IMR-90 (cell line): Measurements from ENCODE around the gene L3HYPDH. TPM values are rescaled to one million over a fixed set of nuclear protein-coding genes. Genes with fewer than 3 reads are reported as not detected.

ENCODE experiments used
- ATAC-seq: fragments of 200-7000 bp; cut with Tn5 transposase; 2 replicates; pipeline ENCODE4 v1.9.1; 2020; ENCODE audit warnings: low read depth, mild to moderate bottlenecking, moderate library complexity
- BruUV-seq: library from RNA; stranded (reverse); fragments of 400-500 nt; replicated peaks from 2 replicates; lab custom pipeline; 2021; lab: Mats Ljungman, UMichigan
- CTCF ChIA-PET: fragments of 300-600 bp; formaldehyde crosslinking; extraction: SDS; loops from one replicate; lab custom pipeline; 2021; ENCODE audit warnings: antibody characterized with exemption; lab: Yijun Ruan, JAX
- POLR2A ChIA-PET: fragments of 300-600 bp; sonication (Branson Sonifier 250); formaldehyde crosslinking; loops from one replicate; lab custom pipeline; 2022; ENCODE audit warnings: antibody characterized with exemption; ENCODE audit not compliant: unreplicated experiment; lab: Charles Lee
- DNase-seq: peaks from one replicate; pipeline ENCODE4 v3.0.0; 2013
- H2AFZ ChIP-seq: replicated peaks from 2 replicates; pipeline ENCODE3; 2013; ENCODE audit warnings: low read length, mild to moderate bottlenecking; ENCODE audit not compliant: poor library complexity
- H2AK5ac ChIP-seq: 2 replicates; pipeline ENCODE4 v1.6.1; 2013; ENCODE audit warnings: low read depth, low read length, inconsistent platforms
- H2AK9ac ChIP-seq: replicated peaks from 2 replicates; pipeline ENCODE3; 2013; ENCODE audit warnings: mild to moderate bottlenecking, low read depth, low read length, moderate library complexity; ENCODE audit not compliant: poor library complexity
- H2BK120ac ChIP-seq: 2 replicates; pipeline ENCODE4 v1.6.1; 2013; ENCODE audit warnings: low read depth, low read length, inconsistent platforms
- H2BK15ac ChIP-seq: 3 replicates; pipeline ENCODE4 v1.6.1; 2013; ENCODE audit warnings: low read depth, low read length, inconsistent platforms
- H2BK20ac ChIP-seq: 2 replicates; pipeline ENCODE4 v1.6.1; 2013; ENCODE audit warnings: low read depth, mild to moderate bottlenecking, inconsistent platforms, low read length, moderate library complexity
- H2BK5ac ChIP-seq: 2 replicates; pipeline ENCODE4 v1.6.1; 2013; ENCODE audit warnings: mild to moderate bottlenecking, low read depth, low read length, inconsistent platforms; ENCODE audit not compliant: poor library complexity, severe bottlenecking
- H3K14ac ChIP-seq: replicated peaks from 2 replicates; pipeline ENCODE4 v1.6.1; 2013; ENCODE audit warnings: low read depth, low read length, inconsistent platforms
- H3K18ac ChIP-seq: 2 replicates; pipeline ENCODE4 v1.6.1; 2013; ENCODE audit warnings: low read depth, low read length, control low read depth
- H3K23ac ChIP-seq: 2 replicates; pipeline ENCODE4 v1.6.1; 2013; ENCODE audit warnings: low read depth, low read length, inconsistent platforms
- H3K27ac ChIP-seq: 2 replicates; pipeline ENCODE4 v1.5.1; 2013; ENCODE audit warnings: mild to moderate bottlenecking, control low read depth, low read length; ENCODE audit not compliant: insufficient read depth
- H3K27me3 ChIP-seq: 2 replicates; pipeline ENCODE4 v1.6.1; 2013; ENCODE audit warnings: low read length; ENCODE audit not compliant: control insufficient read depth, insufficient read depth
- H3K36me3 ChIP-seq: 2 replicates; pipeline ENCODE4 v1.6.1; 2013; ENCODE audit warnings: low read length, mixed read lengths; ENCODE audit not compliant: control insufficient read depth, insufficient read depth
- H3K4ac ChIP-seq: 2 replicates; pipeline ENCODE4 v1.6.1; 2013; ENCODE audit warnings: low read depth, low read length, inconsistent platforms
- H3K4me1 ChIP-seq: 2 replicates; pipeline ENCODE4 v1.6.1; 2013; ENCODE audit warnings: low read length, mixed read lengths; ENCODE audit not compliant: control insufficient read depth, insufficient read depth
- H3K4me2 ChIP-seq: 2 replicates; pipeline ENCODE4 v1.6.1; 2013; ENCODE audit warnings: low read depth, mild to moderate bottlenecking, control low read depth, low read length, moderate library complexity
- H3K4me3 ChIP-seq: 2 replicates; pipeline ENCODE4 v1.5.1; 2013; ENCODE audit warnings: low read depth, mild to moderate bottlenecking, control low read depth, low read length, moderate library complexity; ENCODE audit not compliant: insufficient read depth
- H3K56ac ChIP-seq: 2 replicates; pipeline ENCODE4 v1.6.1; 2013; ENCODE audit warnings: low read length, inconsistent platforms; ENCODE audit not compliant: insufficient read depth; ENCODE audit errors: extremely low read depth
- H3K79me1 ChIP-seq, 2 experiments: 2 replicates each; pipeline ENCODE4 v1.6.1; 2013; ENCODE audit warnings: low read length in 2 of 2, inconsistent platforms in 1 of 2, low read depth in 1 of 2
- H3K9ac ChIP-seq: 2 replicates; pipeline ENCODE4 v1.6.1; 2013; ENCODE audit warnings: low read depth, low read length, control low read depth
- H3K9me1 ChIP-seq: 2 replicates; pipeline ENCODE4 v1.6.1; 2013; ENCODE audit warnings: low read length, inconsistent platforms; ENCODE audit not compliant: insufficient read depth
- H3K9me3 ChIP-seq: 2 replicates; pipeline ENCODE4 v1.6.1; 2013; ENCODE audit warnings: low read length; ENCODE audit not compliant: control insufficient read depth, insufficient read depth
- H4K20me1 ChIP-seq: 2 replicates; pipeline ENCODE4 v1.6.1; 2013; ENCODE audit warnings: low read length, inconsistent platforms; ENCODE audit not compliant: insufficient read depth
- H4K5ac ChIP-seq: 2 replicates; pipeline ENCODE4 v1.6.1; 2013; ENCODE audit warnings: mild to moderate bottlenecking, low read depth, low read length, control low read depth
- H4K8ac ChIP-seq, 2 experiments: 2 replicates each; pipeline ENCODE4 v1.6.1; 2013; ENCODE audit warnings: low read depth in 2 of 2, low read length in 2 of 2, control low read depth in 1 of 2, inconsistent platforms in 1 of 2
- H4K91ac ChIP-seq: 2 replicates; pipeline ENCODE4 v1.6.1; 2013; ENCODE audit warnings: low read depth, low read length, inconsistent platforms; ENCODE audit not compliant: insufficient read depth
- BHLHE40 ChIP-seq: fragments of 150-350 bp; IDR thresholded peaks from 2 replicates; pipeline ENCODE4 v1.6.1; 2016; ENCODE audit warnings: mild to moderate bottlenecking, low read depth, low read length
- CEBPB ChIP-seq: IDR thresholded peaks from 2 replicates; pipeline ENCODE4 v1.6.1; 2012; ENCODE audit warnings: low read depth, low read length, improper control_type of control experiment
- CTCF ChIP-seq: conservative IDR thresholded peaks from 2 replicates; pipeline ENCODE4 v1.5.1; 2012; ENCODE audit warnings: mild to moderate bottlenecking, low read depth, low read length, improper control_type of control experiment
- ELK1 ChIP-seq: fragments of 150-350 bp; IDR thresholded peaks from 2 replicates; pipeline ENCODE4 v1.6.1; 2016; ENCODE audit warnings: low read depth, mild to moderate bottlenecking, low read length, moderate library complexity, borderline replicate concordance
- FOS ChIP-seq: fragments of 150-350 bp; IDR thresholded peaks from 2 replicates; pipeline ENCODE4 v1.6.1; 2016; ENCODE audit warnings: low read depth, low read length
- MAFK ChIP-seq: IDR thresholded peaks from 2 replicates; pipeline ENCODE4 v1.6.1; 2012; ENCODE audit warnings: low read depth, low read length, improper control_type of control experiment
- MAZ ChIP-seq: IDR thresholded peaks from 2 replicates; pipeline ENCODE4 v1.6.1; 2012; ENCODE audit warnings: low read depth, mild to moderate bottlenecking, low read length, improper control_type of control experiment, moderate library complexity, borderline replicate concordance
- MXI1 ChIP-seq: IDR thresholded peaks from 2 replicates; pipeline ENCODE4 v1.6.1; 2012; ENCODE audit warnings: low read depth, mild to moderate bottlenecking, low read length, moderate library complexity, borderline replicate concordance
- NFE2L2 ChIP-seq: fragments of 150-350 bp; IDR thresholded peaks from 2 replicates; pipeline ENCODE4 v1.6.1; 2016; ENCODE audit warnings: low read depth, mild to moderate bottlenecking, low read length
- POLR2A ChIP-seq: IDR thresholded peaks from 2 replicates; pipeline ENCODE4 v1.6.1; 2012; ENCODE audit warnings: mild to moderate bottlenecking, low read depth, low read length
- RAD21 ChIP-seq: IDR thresholded peaks from 2 replicates; pipeline ENCODE4 v1.6.1; 2012; ENCODE audit warnings: low read length, improper control_type of control experiment
- RCOR1 ChIP-seq: IDR thresholded peaks from 2 replicates; pipeline ENCODE4 v1.6.1; 2012; ENCODE audit warnings: mild to moderate bottlenecking, low read length, improper control_type of control experiment; ENCODE audit not compliant: insufficient replicate concordance
- RFX5 ChIP-seq: IDR thresholded peaks from 2 replicates; pipeline ENCODE4 v1.8.0; 2012; ENCODE audit warnings: low read depth, mild to moderate bottlenecking, low read length, moderate library complexity
- SMC3 ChIP-seq: fragments of 150-350 bp; IDR thresholded peaks from 2 replicates; pipeline ENCODE4 v1.6.1; 2016; ENCODE audit warnings: low read depth, mild to moderate bottlenecking, antibody characterized with exemption, low read length, moderate library complexity
- USF2 ChIP-seq: fragments of 150-350 bp; IDR thresholded peaks from 2 replicates; pipeline ENCODE4 v1.6.1; 2017; ENCODE audit warnings: mild to moderate bottlenecking, antibody characterized with exemption, low read length, low read depth
- WGBS, 2 experiments: methylation state at CpG; one replicate each; pipeline versions ENCODE4 v1.1.5 to v1.1.7; 2013; ENCODE audit warnings: missing lambda C conversion rate in 2 of 2; ENCODE audit not compliant: insufficient read length in 1 of 2; ENCODE audit errors: extremely low coverage in 2 of 2; 5-methylcytosine and 5-hydroxymethylcytosine counted together
- dilution Hi-C: fragments of 300-500 bp; cut with HindIII; formaldehyde crosslinking; loops from one replicate; pipeline ENCODE4 v1.14.3; 2018; ENCODE audit warnings: low sequenced_read_pairs; ENCODE audit not compliant: unreplicated experiment
- in situ Hi-C: fragments of 300-500 bp; cut with MboI; formaldehyde crosslinking; loops from 3 replicates; pipeline ENCODE4 v1.14.3; 2019; ENCODE audit warnings: low sequenced_read_pairs, inconsistent platforms, mixed read lengths
- intact Hi-C: fragments of 100-400 bp; cut with micrococcal nuclease; formaldehyde crosslinking; loops from 2 replicates; pipeline ENCODE4 v1.10.0; 2022
- polyA plus RNA-seq, 3 experiments: library from polyadenylated mRNA; depleted of rRNA; stranded (reverse); fragments of >200 nt; gene quantifications; 2 replicates each; pipeline ENCODE4 v1.2.3, GENCODE V29; 2012; ENCODE audit warnings: low replicate concordance in 1 of 3
- total RNA-seq: library from RNA; depleted of rRNA; stranded (reverse); fragments of >200 nt; gene quantifications from 2 replicates; pipeline ENCODE4 v1.2.3, GENCODE V29; 2012

The L3HYPDH gene
- total and polyA plus RNA-seq, 2 of the 4 experiments (the other 2 are of a cell fraction), result 40.9 to 49.1 TPM

GRCh38 chr14:59460378-59460777, 23.8 kb downstream of the L3HYPDH start:
- H2BK120ac ChIP-seq, result no peak overlapping the region
- peaks cover 12 to 17% of the 10 kb centered on the region in 2 experiments; a peak in 3 of 4 replicates for H3K79me1 ChIP-seq
- H3K4me1 ChIP-seq, result peaks cover 6% of the 10 kb centered on the region
- H3K36me3 ChIP-seq, result peaks cover 27% of the 10 kb centered on the region
- no peaks in the 10 kb centered on the region; the same call in 1 of the 2 replicates for H3K9me3 ChIP-seq
- dilution Hi-C loops, result no loop called here
- CTCF ChIA-PET, result no interaction called here
- H3K23ac ChIP-seq, result no peak overlapping the region
- peaks cover 15% of the 10 kb centered on the region; the same call in 1 of the 2 replicates for H4K20me1 ChIP-seq
- POLR2A ChIA-PET, result interaction anchor here (0.5 kb wide), 1 partner anchor 1267 kb away, joined by 3 read pairs; no protein-coding TSS in a partner anchor
- no peak overlapping the region for H2BK15ac ChIP-seq
- no peak overlapping the region for H3K9ac ChIP-seq
- H2BK5ac ChIP-seq, result no peak overlapping the region
- no peak overlapping the region for H2AK9ac ChIP-seq
- no peak overlapping the region for H2AK5ac ChIP-seq
- no peaks in the 10 kb centered on the region for H3K27me3 ChIP-seq
- H3K4me2 ChIP-seq, result no peak overlapping the region
- no peak for TF ChIP-seq CEBPB
- TF ChIP-seq NFE2L2, result no peak
- no peak for TF ChIP-seq RFX5
- no peak for TF ChIP-seq MAFK
- no peak for TF ChIP-seq SMC3
- TF ChIP-seq RAD21, result no peak
- no peak for TF ChIP-seq RCOR1
- TF ChIP-seq CTCF, result no peak
- TF ChIP-seq USF2, result no peak
- no peak for TF ChIP-seq POLR2A
- no peak for TF ChIP-seq ELK1
- TF ChIP-seq FOS, result no peak
- TF ChIP-seq BHLHE40, result no peak
- TF ChIP-seq MAZ, result no peak
- no peak for TF ChIP-seq MXI1
- ATAC-seq (no peak), DNase-seq (no peak)
- no peak overlapping the region for H4K5ac ChIP-seq
- H3K9me1 ChIP-seq, result peaks cover 7% of the 10 kb centered on the region; the same call in 1 of the 2 replicates
- H4K8ac ChIP-seq, result no peak overlapping the region
- H2BK20ac ChIP-seq, result no peak overlapping the region
- no peak overlapping the region for H3K14ac ChIP-seq
- no TSS peak for BruUV-seq
- H2AFZ ChIP-seq, result no peak overlapping the region
- H3K4me3 ChIP-seq, result no peak overlapping the region
- H3K4ac ChIP-seq, result no peak overlapping the region
- no peak overlapping the region for H3K27ac ChIP-seq
- H4K91ac ChIP-seq, result no peak overlapping the region
- H3K18ac ChIP-seq, result no peak overlapping the region
- WGBS, 2 experiments, result no CpG with 5 or more reads among the region's 1 CpG
- in situ Hi-C loops, result loop anchor here (25.0 kb wide), 2 partner anchors 823 to 973 kb away; partner anchors contain the start of gene DACT1
- intact Hi-C loops, result no loop called here
- H3K56ac ChIP-seq, result no peak overlapping the region
